ENCODE measurements around the gene PRKAA1. TPM values are rescaled to one million over a fixed set of nuclear protein-coding genes. Genes with fewer than 3 reads are reported as not detected.

The PRKAA1 gene
- 27.5 TPM for total RNA-seq

DNA sequence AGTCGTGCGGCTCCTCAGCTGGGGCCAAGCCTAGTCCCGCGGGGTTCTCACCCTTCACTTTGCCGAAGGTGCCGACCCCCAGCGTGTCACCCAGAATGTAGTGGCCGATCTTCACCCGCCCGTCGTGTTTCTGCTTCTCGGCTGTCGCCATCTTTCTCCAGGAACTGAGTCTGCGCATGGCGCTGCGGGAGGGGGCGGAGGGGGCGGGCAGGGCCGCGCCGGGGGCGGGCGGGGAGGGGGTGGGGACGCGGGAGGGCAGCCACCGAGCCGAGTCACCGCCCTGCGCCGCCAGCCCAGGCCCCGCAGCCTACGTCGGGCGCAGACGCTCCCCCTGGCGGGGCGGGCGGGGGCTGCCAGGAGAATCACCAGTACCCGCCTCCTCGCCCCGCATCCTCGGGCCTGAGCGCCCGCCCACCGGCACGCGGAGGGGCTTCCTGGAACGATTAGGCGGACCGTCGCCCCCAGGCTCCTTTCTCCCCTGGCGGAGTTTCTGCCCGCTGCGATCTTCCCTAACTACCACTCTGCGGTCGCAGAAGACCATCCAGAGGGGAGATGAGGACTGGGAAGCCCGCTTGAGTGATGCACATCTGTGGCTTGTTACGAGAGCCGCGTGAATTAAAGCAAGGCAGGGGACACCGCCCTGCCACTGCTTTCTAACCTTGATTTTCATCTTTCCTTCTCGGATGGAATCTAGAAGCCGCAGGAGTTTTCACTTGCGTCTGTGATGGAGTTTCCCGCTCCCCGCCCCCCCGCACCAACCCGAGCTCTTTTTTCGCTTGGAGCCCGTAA lies at the start of gene PRKAA1:
Gene PRKAA1 (minus strand): TSS at position 363 of the 789 bp plus-strand sequence. CDS start 185 bp downstream, at position 178.
- peak; percentile 76 to 94 (median 90) for DNase-seq (ENCODE audit: low read depth in 2 of 3, low spot score in 2 of 3)

DNA sequence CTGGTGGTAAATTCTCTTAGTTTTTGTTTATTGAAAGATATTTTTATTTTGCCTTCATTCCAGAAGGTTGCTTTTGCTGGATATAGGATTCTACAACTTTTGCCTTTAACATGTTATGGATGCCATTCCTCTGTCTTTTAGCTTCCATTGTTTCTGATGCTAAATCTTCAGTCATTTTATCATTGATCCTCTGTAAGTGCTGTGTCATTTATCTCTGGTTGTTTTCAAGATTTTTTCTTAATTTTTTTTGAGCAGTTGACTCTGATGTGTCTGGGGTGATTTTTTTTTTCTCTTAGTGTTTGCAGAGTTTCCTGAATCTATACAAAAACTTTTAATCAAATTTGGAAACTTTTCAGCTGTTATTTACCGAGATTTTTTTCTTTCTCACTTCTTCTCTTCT lies 49.4 kb upstream of the PRKAA1 start:
- no peak for DNase-seq (ENCODE audit: low read depth in 2 of 3, low spot score in 2 of 3)

DNA sequence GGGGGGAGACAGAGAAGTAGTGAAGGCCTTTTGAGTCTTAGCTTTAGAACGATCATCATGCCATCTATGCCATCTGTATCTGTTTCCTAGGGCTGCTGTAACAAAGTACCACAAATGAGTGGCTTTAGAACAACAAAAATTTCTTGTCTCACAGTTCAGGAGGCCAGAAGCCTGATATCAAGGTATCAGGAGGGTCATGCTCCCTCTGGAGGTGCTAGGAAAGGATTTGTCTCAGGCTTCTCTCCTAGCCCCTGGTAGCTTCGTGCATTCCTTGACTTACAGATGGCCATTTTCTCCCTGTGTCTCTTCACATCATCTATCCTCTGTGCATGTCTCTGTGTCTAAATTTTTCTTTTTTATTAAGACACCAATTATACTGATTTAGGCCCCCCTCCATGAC lies 48.2 kb upstream of the PRKAA1 start:
- no peak for DNase-seq (ENCODE audit: low read depth in 2 of 3, low spot score in 2 of 3)

DNA sequence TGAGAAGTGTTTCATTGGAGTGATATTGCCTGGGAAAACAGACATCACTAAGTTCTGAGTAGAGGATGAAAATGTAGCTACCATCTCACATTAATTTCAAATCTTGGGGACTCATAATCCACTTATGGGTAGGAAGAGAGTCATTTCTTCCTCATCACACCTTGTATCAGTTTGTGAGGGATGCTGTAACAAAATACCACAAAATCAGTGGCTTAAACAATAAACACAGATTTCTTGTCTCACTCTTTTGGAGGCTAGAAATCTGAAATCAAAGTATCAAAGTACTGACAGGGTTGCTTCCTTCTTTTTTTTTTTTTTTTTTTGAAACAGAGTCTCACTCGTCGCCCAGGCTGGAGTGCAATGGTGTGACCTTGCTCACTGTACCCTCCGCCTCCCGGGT lies 46.4 kb upstream of the PRKAA1 start:
- DNase-seq (ENCODE audit: low read depth in 2 of 3, low spot score in 2 of 3), result no peak

DNA sequence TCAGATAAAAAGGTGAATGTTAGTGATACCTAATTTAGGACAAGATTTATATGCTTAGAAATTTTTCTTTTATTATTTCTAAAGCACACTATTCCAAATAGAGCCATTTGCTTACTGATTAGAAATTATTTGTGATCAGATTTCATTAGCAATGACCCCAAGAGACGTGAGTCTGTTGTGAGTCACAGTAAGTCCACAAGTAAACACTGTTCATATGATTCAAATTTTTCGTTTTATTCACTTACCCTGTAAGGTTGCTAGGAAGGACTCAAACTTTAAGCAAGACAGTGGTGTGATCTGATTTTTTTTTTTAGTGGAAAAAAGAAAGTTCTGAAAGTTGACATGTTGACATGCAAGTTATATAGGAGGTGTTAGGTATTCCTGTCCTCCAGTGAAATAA lies 44.2 kb upstream of the PRKAA1 start:
- no peak for DNase-seq (ENCODE audit: low read depth in 2 of 3, low spot score in 2 of 3)

DNA sequence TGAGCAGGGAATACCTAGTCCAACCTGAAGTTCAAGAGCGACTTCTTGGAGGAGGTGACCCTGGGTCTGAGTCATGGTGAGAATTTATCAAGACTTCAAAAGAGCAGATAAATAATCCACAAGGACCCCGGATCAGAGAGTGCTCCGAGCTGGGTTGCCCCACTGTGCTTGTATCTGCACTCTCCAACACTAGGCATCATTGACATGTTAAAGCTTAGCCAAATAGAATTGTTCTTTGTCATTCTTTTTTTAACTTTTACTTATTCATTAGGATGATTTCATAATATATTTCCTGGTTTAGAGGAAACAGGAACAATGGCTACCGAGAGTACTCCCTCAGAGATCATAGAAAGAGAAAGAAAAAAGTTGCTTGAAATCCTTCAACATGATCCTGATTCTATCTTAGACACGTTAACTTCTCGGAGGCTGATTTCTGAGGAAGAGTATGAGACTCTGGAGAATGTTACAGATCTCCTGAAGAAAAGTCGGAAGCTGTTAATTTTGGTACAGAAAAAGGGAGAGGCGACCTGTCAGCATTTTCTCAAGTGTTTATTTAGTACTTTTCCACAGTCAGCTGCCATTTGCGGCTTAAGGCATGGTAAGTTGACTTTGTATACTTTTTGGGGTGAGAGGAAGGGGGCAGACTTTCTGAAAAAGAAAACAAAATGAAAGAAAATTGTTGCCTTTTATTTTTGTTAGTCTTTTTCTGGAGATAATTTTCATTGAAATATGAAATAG lies 43.1 kb upstream of the PRKAA1 start, which contains the start of gene CARD6:
Gene CARD6 (plus strand): TSS at position 300 of the 738 bp plus-strand sequence. CDS start 16 bp downstream, at position 316.
- peak in 2 of 3 donors; percentile 42 to 72 for DNase-seq (ENCODE audit: low read depth in 2 of 3, low spot score in 2 of 3)

DNA sequence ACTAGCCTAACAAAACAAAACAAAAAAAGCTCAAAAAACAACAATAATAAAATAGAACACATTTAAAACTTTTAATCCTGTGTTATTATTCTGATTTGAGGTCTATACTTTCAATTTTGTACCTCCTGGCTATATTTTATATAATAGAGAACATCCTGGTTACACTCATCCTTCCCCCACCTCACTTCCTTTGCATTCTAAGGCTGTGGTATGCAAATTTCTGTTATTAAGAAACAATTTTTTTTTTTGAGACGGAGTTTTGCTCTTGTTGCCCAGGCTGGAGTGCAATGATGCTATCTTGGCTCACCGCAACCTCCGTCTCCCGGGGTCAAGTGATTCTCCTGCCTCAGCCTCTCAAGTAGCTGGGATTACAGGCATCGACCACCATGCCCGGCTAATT lies 39.9 kb upstream of the PRKAA1 start:
- no peak for DNase-seq (ENCODE audit: low read depth in 2 of 3, low spot score in 2 of 3)

DNA sequence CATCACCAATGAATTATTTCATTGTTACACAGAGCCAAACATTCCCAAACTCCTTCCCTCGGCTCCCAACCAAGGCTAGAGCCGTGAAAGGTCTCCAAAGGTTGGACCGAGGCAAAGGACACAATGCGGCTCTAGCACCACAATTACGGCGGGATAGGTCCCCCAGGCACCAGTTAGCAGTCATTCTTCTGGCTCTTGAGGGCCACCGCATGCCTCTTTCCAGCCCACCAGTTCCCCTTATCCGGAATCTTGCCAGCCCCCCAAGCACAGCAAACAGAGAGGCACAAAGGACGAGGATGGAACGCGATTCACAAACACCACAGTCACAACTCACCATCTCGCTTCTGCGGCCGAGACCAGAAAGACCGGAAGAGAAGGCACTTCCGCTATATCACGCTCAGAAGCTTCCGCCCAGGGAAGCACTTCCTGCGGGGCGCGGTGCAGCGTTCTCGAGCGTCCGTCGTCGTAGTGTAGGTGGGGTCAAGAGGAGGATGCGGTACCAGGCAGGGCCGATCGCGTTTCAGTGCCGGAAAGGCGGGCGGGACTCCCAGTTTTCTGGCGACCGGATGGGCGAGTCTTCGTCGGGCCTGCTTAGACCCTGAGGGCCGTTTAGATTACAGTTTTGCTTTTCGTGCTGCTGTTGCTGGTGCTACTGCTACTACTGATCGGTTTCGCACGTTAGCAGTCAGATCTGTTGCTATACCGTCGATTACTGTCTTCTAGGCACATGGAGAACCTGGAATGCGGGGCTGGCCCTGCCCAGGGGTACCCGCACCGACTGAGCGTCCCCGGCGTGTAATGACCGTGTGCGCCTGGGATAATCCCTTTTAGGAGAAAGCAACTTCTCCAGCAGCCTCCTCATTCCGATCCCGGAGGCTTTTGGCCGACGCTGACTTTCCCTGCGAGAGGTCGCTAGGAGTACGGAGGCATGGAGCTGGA lies 36.9 kb upstream of the PRKAA1 start, which contains the start of gene RPL37:
Gene RPL37 (minus strand): TSS at position 374 of the 939 bp plus-strand sequence. CDS start 37 bp downstream, at position 337.
- peak; percentile 82 to 94 (median 91) for DNase-seq (ENCODE audit: low read depth in 2 of 3, low spot score in 2 of 3)

DNA sequence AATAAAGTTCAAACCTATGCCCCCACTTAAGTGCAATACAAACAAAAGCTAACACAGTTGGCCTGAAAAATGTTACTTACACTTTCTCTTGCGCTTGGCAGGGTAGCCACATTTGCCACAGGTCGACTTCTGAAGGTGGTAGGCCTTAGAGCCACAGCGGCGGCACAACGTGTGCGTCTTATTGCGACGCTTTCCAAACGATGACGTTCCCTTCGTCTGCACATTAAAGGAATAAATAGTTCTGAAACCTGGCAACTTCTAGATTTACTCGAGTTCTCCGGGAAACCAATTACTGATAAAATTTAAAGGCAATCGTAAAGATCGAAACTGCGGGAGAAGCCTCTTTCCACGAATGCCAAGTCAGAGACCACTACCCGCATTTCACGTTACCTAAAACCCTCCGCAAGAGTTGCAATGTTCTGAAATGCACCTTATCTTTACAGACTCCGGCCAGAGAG lies 36.2 kb upstream of the PRKAA1 start:
- DNase-seq (ENCODE audit: low read depth in 2 of 3, low spot score in 2 of 3), result peak; percentile 22 to 62 (median 44)

DNA sequence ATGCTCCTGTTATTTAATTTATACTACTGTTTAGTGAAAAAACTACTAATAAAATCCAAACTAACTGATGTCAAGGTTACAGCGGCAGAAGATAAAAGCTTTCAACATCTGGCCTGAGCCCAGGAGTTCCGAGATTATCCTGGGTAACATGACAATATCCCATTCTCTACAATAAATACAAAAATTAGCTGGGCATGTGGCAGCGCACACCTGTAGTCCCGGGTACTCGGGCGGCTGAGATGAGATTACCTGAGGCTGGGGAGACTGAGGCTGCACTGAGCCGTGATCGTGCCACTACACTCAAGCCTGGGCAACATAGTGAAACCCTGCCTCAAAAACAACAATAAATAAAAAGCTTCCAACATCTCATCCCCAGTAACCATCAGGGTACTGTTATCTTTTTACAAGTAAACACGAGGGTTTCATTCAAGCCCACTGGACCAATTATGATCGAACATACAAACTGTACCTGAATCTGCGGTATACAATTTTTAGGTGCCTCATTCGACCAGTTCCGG lies 35.6 kb upstream of the PRKAA1 start:
- no peak for DNase-seq (ENCODE audit: low read depth in 2 of 3, low spot score in 2 of 3)

DNA sequence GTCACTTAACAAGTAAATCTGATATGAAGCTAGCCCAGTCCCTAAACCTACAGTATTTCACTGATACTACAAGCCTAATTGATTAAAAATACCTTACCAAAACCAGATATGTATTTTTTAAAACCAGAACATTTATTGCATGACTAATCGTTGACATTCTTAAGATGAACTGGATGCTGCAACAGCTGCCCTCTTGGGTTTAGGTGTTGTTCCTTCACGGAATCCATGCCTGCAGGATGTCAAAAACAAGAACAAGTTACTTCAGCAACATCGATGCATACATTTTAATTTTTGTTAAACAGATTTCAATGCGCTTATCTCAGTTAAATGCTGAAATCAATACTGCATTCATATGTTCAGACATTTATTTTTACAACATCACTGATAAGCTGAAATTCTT lies 34.2 kb upstream of the PRKAA1 start:
- no peak for DNase-seq (ENCODE audit: low read depth in 2 of 3, low spot score in 2 of 3)

DNA sequence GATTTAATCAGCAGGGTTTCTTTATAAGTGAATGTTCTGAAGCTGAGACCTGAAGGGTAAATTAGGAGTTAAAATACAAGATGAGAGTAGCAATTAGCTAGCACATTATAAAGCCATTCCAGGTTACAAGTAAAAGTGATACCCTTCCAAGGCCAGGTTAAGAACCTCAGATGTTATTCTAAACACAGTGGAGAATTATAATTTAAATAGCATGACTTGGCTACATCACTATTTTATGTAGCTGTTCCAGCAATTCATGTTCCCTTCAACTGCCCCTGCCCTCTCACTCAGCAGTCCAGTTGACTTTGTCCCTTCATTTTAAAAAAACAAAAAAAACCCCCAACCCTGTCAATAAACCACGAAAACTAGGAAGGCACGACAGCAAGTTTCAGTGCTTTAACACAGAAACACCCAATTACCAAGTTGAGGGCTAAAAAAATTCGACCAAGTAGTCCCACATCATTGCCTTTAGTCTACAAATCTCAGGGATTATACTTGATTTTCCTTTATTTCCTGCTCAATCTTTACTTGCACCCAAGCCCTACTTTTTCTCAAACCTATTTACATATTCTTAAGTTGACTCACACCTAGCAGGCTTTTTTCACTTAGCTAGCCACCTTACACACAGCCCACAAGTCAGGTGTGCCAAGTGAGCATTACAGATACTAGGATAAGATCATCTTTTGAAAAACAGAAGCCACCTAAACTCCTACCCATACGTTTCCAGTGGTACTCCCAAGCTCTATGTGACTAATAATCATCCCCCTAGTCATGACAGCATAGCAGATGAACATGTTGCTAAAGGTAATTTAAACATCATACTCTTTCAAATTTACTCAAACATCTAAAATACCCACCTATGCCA lies 33.4 kb upstream of the PRKAA1 start:
- DNase-seq (ENCODE audit: low read depth in 2 of 3, low spot score in 2 of 3), result no peak

DNA sequence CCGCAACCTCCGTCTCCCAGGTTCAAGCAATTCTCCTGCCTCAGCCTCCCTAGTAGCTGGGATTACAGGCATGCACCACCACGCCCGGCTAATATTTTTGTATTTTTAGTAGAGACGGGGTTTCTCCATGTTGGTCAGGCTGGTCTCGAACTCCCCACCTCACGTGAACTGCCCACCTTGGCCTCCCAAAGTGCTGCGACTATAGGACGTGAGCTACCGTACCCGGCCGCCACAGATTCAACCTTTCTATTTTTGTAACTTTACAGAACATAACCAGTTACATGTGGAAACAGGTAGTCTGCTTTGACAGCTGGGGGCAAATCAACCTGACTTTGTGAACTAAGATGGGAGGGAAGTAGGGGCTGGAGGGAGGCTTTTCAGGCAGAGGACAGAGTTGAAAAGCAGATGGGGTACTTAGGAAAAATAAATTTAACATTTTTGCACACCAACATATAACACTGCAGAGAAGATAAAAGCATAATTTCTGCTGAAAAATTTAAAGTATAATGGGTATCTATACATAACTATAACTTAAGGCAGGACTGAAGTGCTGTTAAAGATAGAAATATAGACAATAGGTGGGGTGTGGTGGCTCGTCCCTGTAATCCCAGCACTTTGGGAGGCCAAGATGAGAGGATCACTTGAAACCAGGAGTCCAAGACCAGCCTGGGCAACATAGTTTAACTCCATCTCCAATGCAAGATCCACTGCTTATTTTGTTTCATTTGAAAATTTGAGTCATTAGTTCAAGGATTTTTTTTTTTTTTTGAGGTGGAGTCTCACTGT lies 31.8 kb upstream of the PRKAA1 start:
- no peak for DNase-seq (ENCODE audit: low read depth in 2 of 3, low spot score in 2 of 3)

DNA sequence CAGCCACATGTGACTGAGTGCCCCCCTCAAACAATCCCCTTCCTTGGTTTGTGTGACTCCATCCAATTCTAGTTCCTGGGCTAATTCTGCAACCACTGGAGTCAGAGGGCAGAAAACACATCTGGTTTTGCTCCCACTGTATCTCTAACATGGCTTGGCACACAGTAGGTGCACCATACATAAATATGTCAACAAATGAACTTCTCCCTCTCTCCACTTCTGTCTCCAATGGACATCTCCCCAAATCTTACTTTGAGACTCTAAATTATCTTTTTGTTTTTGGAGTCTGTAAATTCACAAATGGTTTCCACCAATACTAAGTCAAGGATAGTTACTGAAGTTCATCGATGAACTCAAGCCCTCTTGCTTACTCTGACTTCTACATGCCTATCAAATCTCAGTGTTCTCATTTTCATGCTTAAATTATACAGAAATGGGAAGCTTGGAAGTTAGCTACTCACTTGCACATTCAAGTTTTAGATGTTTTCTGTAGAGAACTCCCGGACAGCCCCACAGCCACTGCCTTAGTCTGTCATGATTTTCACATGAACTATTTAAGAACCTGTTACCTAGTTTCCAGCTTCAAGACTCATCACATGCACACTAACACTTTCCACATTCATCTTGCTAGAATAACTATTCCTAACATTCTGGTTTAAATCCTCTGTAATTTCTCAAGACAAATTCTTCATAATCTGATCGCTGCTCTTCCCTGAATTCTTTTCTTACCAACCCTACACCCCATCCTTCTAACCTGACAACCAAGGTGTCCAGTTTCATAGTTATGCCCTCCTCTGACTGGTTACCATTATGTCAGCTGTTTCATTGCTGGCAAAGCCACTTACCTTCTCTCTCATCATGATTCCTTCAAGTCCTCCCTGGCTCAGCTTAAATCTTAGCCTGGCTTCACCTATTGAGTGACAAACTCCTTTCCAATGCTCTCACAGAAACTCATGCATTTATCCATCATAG lies 30.8 kb upstream of the PRKAA1 start:
- no peak for DNase-seq (ENCODE audit: low read depth in 2 of 3, low spot score in 2 of 3)

DNA sequence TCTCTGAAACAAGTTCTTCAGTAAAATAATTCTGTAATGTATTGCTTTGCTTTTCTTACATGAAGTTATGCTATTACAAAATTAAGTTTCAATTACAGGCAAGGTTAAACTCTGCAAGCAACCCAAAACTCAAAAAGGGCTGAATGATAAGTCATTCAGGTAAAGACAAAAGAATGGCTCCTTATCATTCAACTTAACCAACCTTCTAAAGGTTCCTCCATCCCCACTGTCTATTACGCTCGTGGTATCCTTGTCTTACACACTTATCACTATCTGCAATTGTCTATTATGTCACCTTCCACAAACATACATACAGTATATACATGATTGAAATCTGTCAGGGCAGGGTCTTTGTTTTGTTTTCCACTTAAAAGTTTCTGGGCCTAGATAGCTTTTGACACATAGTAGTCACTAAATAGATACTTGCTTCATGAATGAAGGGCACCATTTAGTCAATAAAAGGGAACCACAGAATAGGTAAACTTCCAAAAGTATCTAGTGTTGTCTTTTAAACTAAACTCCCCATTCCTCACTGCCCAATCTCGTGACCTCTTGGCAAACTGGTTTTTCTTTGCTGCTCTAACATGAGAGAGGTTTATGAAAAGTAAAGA lies 30.0 kb upstream of the PRKAA1 start:
- no peak for DNase-seq (ENCODE audit: low read depth in 2 of 3, low spot score in 2 of 3)

DNA sequence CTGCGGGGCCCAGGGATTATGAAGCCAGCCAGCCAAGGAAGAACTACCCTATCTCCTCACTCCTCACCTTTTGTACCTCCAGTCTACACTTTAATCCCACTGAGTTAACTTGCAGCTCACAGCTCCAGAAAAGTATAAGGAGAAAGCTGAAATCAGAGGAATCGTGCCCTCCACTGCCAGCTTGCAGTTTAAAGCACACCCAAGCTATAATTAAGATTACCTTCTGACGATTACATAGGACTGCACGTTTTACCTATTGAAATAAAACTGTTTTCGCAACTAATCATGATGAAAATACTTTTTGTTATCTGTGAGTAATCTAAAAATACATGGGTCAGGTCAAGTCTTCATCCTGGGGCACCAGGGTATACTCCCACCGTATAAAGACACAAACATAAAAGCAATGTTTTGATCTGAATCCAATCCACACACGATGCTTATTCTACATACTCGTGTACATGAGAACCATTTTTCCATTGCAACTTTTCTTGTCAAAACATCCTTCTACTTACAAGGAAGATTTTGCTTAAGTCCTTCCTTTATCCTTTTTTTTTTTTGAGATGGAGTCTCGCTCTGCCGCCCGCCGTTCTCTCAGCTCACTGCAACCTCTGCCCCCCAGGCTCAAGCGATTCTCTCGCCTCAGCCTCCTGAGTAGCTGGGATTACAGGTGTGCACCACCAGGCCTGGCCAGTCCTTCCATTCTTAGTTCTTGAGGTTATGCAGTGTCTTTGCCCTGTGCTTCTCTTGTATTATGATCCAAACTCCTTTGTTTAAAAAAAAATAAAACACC lies 29.2 kb upstream of the PRKAA1 start:
- no peak for DNase-seq (ENCODE audit: low read depth in 2 of 3, low spot score in 2 of 3)

Data from hematopoietic multipotent progenitor cell (in vitro differentiated cells).